Femur (tissue), 1 donor: Measurements from ENCODE around the gene NBAS.
"Not testable (repeated sequence)": the region's sequence is repeated elsewhere in the genome, so short reads cannot be mapped to it uniquely, and the experiment has no call there.

ENCODE experiments used
- DNase-seq: peaks from one replicate; pipeline ENCODE4 v3.0.0-alpha.2; 2017

Gene NBAS

GRCh38 chr2:15520346-15520745, 40.8 kb downstream of the NBAS start:
- no peak for DNase-seq

GRCh38 chr2:15518759-15519158, 42.4 kb downstream of the NBAS start:
- DNase-seq, result not testable (repeated sequence)

GRCh38 chr2:15517793-15518192, 43.3 kb downstream of the NBAS start:
- no peak for DNase-seq

- DNase-seq, result no peak
Observed at GRCh38 chr2:15511686-15512085, 49.4 kb downstream of the NBAS start.

- DNase-seq, result no peak
Observed at GRCh38 chr2:15510552-15510951, 50.6 kb downstream of the NBAS start.

GRCh38 chr2:15510131-15510530, 51.0 kb downstream of the NBAS start:
- no peak for DNase-seq

- no peak for DNase-seq
Observed at GRCh38 chr2:15507697-15508096, 53.4 kb downstream of the NBAS start.

- DNase-seq, result no peak
Observed at GRCh38 chr2:15507061-15507460, 54.1 kb downstream of the NBAS start.

GRCh38 chr2:15506229-15506819, 54.8 kb downstream of the NBAS start:
- no peak for DNase-seq

GRCh38 chr2:15504882-15505663, 56.1 kb downstream of the NBAS start:
- DNase-seq, result no peak

GRCh38 chr2:15499251-15499650, 61.9 kb downstream of the NBAS start:
- DNase-seq, result not testable (repeated sequence)

GRCh38 chr2:15498554-15498953, 62.6 kb downstream of the NBAS start:
- DNase-seq, result no peak

- DNase-seq, result no peak
Observed at GRCh38 chr2:15494877-15495276, 66.3 kb downstream of the NBAS start.

- no peak for DNase-seq
Observed at GRCh38 chr2:15492773-15493325, 68.3 kb downstream of the NBAS start.

GRCh38 chr2:15486770-15487169, 74.4 kb downstream of the NBAS start:
- no peak for DNase-seq

- DNase-seq, result no peak
Observed at GRCh38 chr2:15485949-15486348, 75.2 kb downstream of the NBAS start.

GRCh38 chr2:15481000-15481399, 80.1 kb downstream of the NBAS start:
- no peak for DNase-seq

- DNase-seq, result no peak
Observed at GRCh38 chr2:15480552-15480951, 80.6 kb downstream of the NBAS start.

- DNase-seq, result no peak
Observed at GRCh38 chr2:15472876-15473275, 88.3 kb downstream of the NBAS start.

GRCh38 chr2:15472133-15472532, 89.0 kb downstream of the NBAS start:
- no peak for DNase-seq

- DNase-seq, result no peak
Observed at GRCh38 chr2:15471606-15472005, 89.5 kb downstream of the NBAS start.

- no peak for DNase-seq
Observed at GRCh38 chr2:15460112-15460620, 101.0 kb downstream of the NBAS start.

- DNase-seq, result no peak
Observed at GRCh38 chr2:15458277-15458676, 102.9 kb downstream of the NBAS start.

GRCh38 chr2:15457868-15458267, 103.3 kb downstream of the NBAS start:
- DNase-seq, result no peak
